ENCODE measurements around the gene TMEM61.
A peak's percentile ranks its signal among the peaks of the same experiment; 100 is the strongest.

TMEM61 gene

DNA sequence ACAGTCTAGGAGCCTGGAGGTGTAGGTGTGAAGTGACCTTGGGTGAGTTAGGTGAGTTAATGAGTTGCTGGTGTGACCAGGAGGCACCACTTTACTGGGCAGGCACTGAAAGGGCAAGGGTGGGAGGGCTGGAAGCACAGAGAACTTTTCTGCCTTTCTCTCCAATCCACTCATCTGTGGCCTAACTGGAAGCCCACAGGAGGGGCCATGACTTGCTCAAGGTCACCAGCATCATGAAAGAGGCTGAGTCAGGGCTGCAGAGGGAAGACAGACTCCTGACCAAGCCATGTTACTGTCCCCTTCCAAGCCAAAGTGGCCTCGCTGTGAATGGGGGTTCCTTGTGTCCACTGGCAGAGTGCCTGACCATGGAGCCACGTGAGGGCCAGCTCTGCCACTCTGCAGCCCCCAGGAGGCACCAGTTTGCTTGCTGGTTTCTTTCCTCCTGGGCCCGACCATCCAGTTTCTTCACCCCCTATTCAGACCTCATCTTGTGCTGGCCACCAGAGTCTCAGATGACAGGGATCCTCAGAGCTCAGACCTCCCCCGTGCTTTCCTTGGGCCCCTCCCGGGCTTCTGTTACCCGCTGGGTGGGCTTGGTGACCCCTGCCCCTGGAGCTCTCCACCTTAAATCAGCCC, 14.0 kb downstream of the TMEM61 start:
- Histone ChIP-seq H3K9me2 (replicated peaks; ENCODE audit: insufficient read depth, low read length) (no peaks in the 10 kb centered on the region), H3K9ac (ENCODE audit: low read length) (no peak overlapping the region), H3K4me3 (ENCODE audit: insufficient read depth, low read length, poor library complexity, severe bottlenecking) (no peak overlapping the region), H4K20me1 (ENCODE audit: low read depth, low read length) (no peaks in the 10 kb centered on the region), H3K27ac (ENCODE audit: low read depth, low read length) (no peak overlapping the region), H3K4me2 (ENCODE audit: low read depth, low read length, poor library complexity, severe bottlenecking) (no peak overlapping the region), H3K36me3 (ENCODE audit: low read length) (no peaks in the 10 kb centered on the region), H3K79me2 (ENCODE audit: insufficient read depth, low read length) (no peaks in the 10 kb centered on the region), H3K9me3 (ENCODE audit: insufficient read depth, low read length) (no peaks in the 10 kb centered on the region), H3K27me3 (ENCODE audit: low read length) (no peaks in the 10 kb centered on the region), H2AFZ (ENCODE audit: low read depth, low read length, severe bottlenecking) (no peak overlapping the region), H3F3A (ENCODE audit: insufficient read depth) (no peaks in the 10 kb centered on the region)
- no peak for TF ChIP-seq EZH2phosphoT487 (conservative IDR thresholded peaks at IDR 0.05; ENCODE audit: low read length)
- TF ChIP-seq, protein P1, sequence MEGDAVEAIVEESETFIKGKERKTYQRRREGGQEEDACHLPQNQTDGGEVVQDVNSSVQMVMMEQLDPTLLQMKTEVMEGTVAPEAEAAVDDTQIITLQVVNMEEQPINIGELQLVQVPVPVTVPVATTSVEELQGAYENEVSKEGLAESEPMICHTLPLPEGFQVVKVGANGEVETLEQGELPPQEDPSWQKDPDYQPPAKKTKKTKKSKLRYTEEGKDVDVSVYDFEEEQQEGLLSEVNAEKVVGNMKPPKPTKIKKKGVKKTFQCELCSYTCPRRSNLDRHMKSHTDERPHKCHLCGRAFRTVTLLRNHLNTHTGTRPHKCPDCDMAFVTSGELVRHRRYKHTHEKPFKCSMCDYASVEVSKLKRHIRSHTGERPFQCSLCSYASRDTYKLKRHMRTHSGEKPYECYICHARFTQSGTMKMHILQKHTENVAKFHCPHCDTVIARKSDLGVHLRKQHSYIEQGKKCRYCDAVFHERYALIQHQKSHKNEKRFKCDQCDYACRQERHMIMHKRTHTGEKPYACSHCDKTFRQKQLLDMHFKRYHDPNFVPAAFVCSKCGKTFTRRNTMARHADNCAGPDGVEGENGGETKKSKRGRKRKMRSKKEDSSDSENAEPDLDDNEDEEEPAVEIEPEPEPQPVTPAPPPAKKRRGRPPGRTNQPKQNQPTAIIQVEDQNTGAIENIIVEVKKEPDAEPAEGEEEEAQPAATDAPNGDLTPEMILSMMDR (IDR thresholded peaks at IDR 0.05; ENCODE audit: insufficient read depth, low read length, poor library complexity, severe bottlenecking), result no peak

DNA sequence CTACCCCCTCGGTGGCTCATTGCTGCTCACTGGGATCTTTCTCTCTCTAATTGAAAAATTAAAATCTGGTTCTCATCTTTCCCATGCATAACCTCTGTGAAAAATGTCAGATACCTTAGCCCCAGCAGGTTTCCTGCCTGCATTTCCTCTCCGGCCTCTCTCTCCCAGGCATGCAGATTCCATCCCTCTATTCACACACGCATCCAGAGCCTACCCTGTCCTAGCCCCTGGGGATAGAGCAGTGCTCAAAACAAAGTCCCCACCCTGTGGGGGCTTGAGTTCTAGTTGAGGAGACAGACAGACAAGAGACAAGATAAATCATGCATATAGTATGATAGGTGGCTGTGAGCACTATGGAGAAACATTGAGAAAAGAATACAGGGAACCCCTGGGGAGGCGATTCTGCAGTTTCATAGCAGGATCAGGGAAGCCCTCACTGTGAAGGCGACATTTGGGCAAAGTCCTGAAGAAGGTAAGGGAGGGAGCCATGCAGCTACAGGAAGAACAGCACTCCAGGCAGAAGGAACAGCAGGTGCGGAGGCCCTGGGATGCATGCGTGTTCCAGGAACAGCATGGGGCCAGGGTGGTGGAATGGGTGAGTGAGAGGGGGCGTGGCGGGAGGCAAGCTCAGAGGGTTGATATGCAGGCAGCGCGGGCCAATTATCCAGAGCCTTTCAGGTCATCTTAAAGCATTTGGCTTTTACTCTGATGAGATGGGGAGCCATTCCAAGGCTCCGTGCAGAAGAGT, 14.8 kb downstream of the TMEM61 start:
- Histone ChIP-seq H3K27me3 (ENCODE audit: low read length) (no peaks in the 10 kb centered on the region), H3K79me2 (ENCODE audit: insufficient read depth, low read length) (no peaks in the 10 kb centered on the region), H3K9me2 (replicated peaks; ENCODE audit: insufficient read depth, low read length) (no peaks in the 10 kb centered on the region), H4K20me1 (ENCODE audit: low read depth, low read length) (no peaks in the 10 kb centered on the region), H3K9ac (ENCODE audit: low read length) (no peak overlapping the region), H3K4me2 (ENCODE audit: low read depth, low read length, poor library complexity, severe bottlenecking) (no peak overlapping the region), H2AFZ (ENCODE audit: low read depth, low read length, severe bottlenecking) (no peak overlapping the region), H3K4me3 (ENCODE audit: insufficient read depth, low read length, poor library complexity, severe bottlenecking) (no peak overlapping the region), H3K27ac (ENCODE audit: low read depth, low read length) (no peak overlapping the region), H3K9me3 (ENCODE audit: insufficient read depth, low read length) (no peaks in the 10 kb centered on the region), H3K36me3 (ENCODE audit: low read length) (no peaks in the 10 kb centered on the region), H3F3A (ENCODE audit: insufficient read depth) (no peaks in the 10 kb centered on the region)
- TF ChIP-seq, protein P1 (IDR thresholded peaks at IDR 0.05; ENCODE audit: insufficient read depth, low read length, poor library complexity, severe bottlenecking), result no peak
- TF ChIP-seq EZH2phosphoT487 (conservative IDR thresholded peaks at IDR 0.05; ENCODE audit: low read length), result no peak

DNA sequence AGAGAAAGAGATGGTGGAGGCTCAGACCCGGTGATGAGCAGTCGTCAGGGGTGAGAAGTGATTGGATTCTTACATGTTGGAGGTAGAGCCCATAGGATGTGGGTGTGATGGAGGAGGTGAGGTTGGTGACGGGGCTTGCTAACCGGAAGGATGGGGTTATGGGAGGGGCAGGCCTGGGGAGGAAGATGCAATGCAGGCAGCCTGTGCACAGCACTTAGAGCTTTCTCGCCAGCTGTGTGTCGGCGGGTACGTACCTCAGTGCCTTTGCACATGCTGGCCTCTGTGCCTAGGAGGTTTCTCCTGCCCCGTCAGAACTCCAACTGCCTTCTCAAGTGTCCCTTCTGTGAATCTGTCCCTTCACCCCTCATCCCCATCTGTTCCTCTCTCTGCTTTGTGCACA, 15.4 kb downstream of the TMEM61 start:
- Histone ChIP-seq H3K4me2 (ENCODE audit: low read depth, low read length, poor library complexity, severe bottlenecking) (peak overlapping the region; percentile 22), H3K4me3 (ENCODE audit: insufficient read depth, low read length, poor library complexity, severe bottlenecking) (no peak overlapping the region), H3K36me3 (ENCODE audit: low read length) (no peaks in the 10 kb centered on the region), H3K9ac (ENCODE audit: low read length) (no peak overlapping the region; the same call in 1 of the 2 replicates), H3K27ac (ENCODE audit: low read depth, low read length) (no peak overlapping the region), H3K9me2 (replicated peaks; ENCODE audit: insufficient read depth, low read length) (no peaks in the 10 kb centered on the region), H3K79me2 (ENCODE audit: insufficient read depth, low read length) (no peaks in the 10 kb centered on the region), H2AFZ (ENCODE audit: low read depth, low read length, severe bottlenecking) (peak overlapping the region; percentile 65), H3K27me3 (ENCODE audit: low read length) (no peaks in the 10 kb centered on the region), H3K9me3 (ENCODE audit: insufficient read depth, low read length) (no peaks in the 10 kb centered on the region), H3F3A (ENCODE audit: insufficient read depth) (no peaks in the 10 kb centered on the region), H4K20me1 (ENCODE audit: low read depth, low read length) (no peaks in the 10 kb centered on the region)
- TF ChIP-seq EZH2phosphoT487 (conservative IDR thresholded peaks at IDR 0.05; ENCODE audit: low read length), result no peak
- TF ChIP-seq, protein P1 (IDR thresholded peaks at IDR 0.05; ENCODE audit: insufficient read depth, low read length, poor library complexity, severe bottlenecking), result no peak

All from SU-DHL-6 (cell line).